Activated naive CD8-positive, alpha-beta T cell treated with anti-CD3 and anti-CD28 coated beads, Interleukin-2, amount 50 U/mL, for 16 hours (primary cell): ENCODE data around the gene CC2D2A.
"Not testable (repeated sequence)": the region's sequence is repeated elsewhere in the genome, so short reads cannot be mapped to it uniquely, and the experiment has no call there.

Experiments
- DNase-seq: peaks from one replicate; pipeline ENCODE4 v3.0.0-alpha.2; 2020; ENCODE audit warnings: low read depth, low spot score

CC2D2A gene

DNA sequence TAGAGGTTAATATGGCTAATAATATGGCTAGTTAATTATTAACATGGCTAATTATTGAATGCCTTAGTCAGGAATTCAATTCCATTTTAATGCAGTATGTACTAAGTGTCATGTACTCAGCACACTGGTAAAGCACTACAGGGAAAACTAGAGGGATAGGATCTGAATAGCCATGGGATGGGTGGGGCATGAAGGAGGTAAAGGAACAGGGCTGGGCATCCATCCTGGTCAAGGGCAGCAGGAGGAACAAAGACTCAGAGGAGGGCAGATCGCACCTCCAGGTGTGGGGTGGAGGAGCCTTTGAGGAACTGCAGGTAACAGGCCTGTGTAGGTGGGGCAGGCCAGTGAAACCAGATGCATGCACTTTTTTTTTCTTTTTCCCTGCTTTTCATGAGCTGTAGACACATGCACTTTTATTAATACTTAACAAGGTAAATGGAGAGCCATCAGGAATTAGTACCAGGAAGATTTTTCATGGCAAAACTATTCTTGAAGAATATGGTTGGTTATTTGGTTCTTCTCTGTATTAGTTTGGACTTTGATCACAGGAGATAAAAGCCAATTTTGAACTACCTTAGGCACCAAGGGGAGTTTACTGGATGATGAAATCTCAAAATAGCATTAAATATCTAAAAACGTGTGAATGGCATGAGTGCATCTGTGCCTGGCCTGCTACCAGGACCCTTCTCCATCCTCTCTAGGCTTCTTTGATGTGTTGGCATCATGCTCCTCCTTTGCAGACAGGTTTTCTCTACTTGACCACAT lies 88.3 kb downstream of the CC2D2A start:
- no peak for DNase-seq

GRCh38 chr4:15558561-15558960 lies 88.9 kb downstream of the CC2D2A start:
- DNase-seq = no peak

- DNase-seq = no peak
Measured at GRCh38 chr4:15562114-15562513, 92.4 kb downstream of the CC2D2A start.

DNA sequence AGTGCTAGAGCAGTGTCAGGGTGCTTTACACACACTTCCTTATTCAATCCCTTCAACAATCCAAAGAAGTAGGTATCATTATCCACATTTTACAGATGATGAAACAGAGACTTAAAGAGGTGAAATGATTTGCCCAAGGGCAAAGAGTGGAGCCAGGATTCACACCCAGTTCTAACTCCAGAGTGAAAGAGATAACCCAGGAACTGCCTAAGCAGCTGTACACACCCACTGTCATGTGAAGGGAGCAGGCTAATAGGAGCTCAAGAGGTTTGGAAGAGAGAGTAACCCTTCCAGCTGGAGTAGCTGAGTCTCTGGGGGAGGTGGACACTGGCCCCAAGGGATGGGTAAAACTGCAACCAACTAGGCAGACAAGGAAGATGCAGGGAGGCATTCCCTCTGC lies 92.9 kb downstream of the CC2D2A start:
- DNase-seq = no peak

GRCh38 chr4:15563871-15564270 lies 94.2 kb downstream of the CC2D2A start:
- DNase-seq = no peak

- no peak for DNase-seq
Measured at GRCh38 chr4:15568821-15569220, 99.1 kb downstream of the CC2D2A start.

DNA sequence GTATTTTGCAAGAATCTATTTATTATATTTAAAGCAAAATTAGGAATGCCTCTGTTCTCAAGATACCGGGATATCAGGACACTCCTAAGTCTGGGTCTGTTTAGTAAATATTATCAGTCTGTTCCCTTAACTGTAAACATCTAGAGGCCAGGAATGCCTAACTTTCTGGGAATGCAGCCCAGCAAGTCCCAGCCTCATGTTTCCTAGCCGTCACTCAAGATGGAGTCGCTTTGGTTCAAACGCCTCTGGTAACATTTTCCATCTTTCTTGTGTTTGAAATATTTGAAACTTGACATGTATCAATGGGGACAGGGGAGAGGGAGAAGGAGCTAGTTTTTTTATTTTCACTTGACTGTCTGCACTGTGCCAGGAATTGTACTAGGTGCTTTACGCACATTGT lies 100.1 kb downstream of the CC2D2A start:
- DNase-seq = no peak

- DNase-seq = no peak
Measured at GRCh38 chr4:15575966-15576365, 106.3 kb downstream of the CC2D2A start.

DNA sequence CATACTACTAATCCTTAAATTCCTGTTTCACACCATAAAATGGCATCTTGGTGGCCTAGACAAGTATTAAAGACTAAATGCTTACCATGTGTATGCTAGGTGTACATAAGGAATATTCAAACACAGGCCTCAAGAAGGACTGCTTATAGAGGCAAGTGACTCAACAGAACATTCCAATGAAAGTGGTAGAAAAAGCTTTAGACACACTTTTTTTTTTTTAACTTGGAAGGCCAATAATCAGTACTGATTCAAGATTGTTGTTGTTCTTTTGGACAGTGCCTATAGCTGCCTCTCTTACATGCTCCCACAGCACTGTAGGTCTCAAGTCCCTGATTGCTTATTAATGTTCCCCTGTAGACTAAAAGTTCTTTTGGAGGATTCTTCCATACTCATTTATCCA lies 107.8 kb downstream of the CC2D2A start:
- no peak for DNase-seq

DNA sequence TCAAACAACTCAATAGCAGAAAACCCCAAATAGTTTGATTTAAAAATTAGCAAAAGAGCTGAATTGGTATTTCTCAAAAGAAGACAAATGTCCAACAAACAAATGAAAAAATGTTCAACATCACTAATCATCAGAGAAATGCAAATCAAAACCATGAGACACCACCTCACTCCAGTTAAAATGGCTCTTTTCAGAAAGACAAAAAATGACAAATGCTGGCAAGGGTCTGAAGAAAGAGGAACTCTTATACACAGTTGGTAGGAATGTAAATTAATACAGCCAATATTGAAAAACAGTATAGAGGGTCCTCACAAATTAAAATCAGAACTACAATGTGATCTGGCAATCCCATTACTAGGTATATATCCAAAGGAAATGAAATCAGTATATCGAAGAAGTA lies 115.1 kb downstream of the CC2D2A start:
- no peak for DNase-seq

GRCh38 chr4:15585331-15585730 lies 115.6 kb downstream of the CC2D2A start:
- DNase-seq = no peak

GRCh38 chr4:15586066-15586465 lies 116.4 kb downstream of the CC2D2A start:
- DNase-seq = no peak

- DNase-seq = no peak
Measured at GRCh38 chr4:15587649-15588048, 118.0 kb downstream of the CC2D2A start.

DNA sequence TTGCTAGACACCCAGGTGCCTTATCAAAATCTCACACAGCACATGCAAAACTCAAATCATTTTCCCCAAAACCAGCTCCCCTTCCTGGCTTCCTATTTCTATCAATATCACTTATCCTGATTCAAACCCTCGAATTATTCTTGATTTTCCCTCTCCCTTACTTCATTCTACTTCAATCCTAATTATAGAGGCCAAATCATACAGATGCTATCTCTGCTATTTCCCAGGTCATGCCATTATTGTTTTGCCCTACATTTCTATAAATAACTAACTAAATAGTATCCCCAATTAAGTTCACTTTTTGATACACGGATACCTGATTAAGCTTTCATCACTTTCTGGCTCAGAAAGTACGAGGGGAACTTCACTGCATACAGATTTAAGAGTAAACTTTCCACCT lies 123.1 kb downstream of the CC2D2A start:
- no peak for DNase-seq

DNA sequence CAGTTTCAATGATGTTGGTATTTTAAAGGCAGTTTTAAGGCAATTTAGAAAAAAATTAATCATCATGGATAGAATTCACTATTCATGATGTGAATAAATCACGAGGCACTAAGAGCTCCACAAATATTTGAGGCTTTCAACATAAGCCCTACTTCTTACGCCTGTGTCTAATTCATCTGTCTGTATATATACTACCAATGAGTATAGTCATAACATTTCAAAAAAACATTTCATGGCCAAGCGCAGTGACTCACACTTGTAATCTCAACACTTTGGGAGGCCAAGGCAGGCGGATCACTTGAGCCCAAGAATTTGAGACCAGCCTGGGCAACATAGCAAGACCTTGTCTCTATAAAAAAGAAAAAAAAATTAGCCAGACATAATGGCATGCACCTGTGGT lies 129.0 kb downstream of the CC2D2A start:
- DNase-seq = no peak

DNA sequence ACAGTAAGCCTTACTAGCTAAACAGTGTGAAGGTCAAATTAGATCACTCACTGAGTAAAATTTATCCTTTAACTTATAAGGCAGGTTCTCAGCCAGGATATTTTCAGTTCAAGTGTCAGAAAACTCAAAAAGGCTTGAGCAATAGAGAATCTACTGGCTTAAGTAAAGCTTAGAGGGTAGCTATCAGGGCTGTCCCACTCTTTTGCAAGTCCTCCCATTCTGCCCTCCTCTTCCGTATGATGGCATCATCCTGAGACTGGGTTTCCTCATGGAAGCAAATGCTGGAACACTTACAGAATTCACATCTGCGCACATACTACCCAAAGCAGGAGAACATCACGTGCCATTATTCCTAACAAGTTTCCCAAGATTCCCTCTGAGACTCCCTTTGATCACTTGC lies 130.5 kb downstream of the CC2D2A start:
- DNase-seq = no peak

- no peak for DNase-seq
Measured at GRCh38 chr4:15601862-15602261, 132.2 kb downstream of the CC2D2A start.

DNA sequence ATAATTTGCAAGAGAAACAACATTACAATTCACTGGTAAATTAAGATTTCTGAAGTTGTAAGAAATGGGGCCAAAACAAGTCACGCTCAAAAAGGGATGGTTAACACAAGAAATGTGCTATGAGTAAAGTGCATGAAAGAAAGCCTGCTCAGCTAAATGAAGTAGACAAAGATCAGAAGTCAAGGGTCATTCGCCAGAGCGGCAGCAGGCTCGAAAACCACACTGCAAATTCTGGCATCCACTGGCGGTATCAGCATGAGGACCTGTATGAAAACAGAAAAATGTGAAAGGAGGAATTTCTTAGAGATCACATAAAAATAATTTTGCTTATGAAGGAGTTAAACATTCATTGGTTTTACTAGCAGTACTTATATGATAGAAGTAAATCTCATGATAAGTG lies 135.9 kb downstream of the CC2D2A start:
- no peak for DNase-seq

- no peak for DNase-seq
Measured at GRCh38 chr4:15610855-15611254, 141.2 kb downstream of the CC2D2A start.

DNA sequence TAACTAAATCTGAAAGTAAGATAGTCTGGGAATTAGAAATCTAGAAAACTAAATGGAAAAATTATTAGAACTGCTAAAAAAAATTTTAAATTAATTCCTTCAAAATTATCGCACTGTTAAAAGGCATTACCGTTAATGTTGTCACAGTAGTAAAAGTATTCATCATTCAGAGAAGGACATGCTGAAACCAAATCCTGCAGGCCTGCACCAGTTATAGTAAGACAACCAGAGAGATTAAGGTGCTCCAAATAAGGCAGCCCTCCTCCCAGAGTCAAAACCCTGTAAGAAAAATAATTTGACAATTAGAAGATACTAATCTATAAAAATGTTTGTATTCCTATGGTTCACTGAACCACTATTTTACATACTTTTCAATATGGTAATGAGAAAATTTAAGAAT lies 142.5 kb downstream of the CC2D2A start:
- DNase-seq = no peak

DNA sequence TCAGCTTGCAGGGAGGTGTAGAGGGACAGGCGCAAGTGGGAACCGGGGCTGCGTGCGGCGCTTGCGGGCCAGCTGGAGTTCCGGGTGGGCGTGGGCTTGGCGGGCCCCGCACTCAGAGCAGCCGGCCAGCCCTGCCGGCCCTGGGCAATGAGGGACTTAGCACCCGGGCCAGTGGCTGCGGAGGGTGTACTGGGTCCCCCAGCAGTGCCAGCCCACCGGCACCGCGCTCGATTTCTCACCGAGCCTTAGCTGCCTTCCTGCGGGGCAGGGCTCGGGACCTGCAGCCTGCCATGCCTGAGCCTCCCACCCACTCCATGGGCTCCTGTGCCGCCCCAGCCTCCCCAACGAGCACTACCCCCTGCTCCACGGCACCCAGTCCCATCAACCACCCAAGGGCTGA lies 145.2 kb downstream of the CC2D2A start:
- DNase-seq = not testable (repeated sequence)

- DNase-seq = not testable (repeated sequence)
Measured at GRCh38 chr4:15617407-15617806, 147.7 kb downstream of the CC2D2A start.

DNA sequence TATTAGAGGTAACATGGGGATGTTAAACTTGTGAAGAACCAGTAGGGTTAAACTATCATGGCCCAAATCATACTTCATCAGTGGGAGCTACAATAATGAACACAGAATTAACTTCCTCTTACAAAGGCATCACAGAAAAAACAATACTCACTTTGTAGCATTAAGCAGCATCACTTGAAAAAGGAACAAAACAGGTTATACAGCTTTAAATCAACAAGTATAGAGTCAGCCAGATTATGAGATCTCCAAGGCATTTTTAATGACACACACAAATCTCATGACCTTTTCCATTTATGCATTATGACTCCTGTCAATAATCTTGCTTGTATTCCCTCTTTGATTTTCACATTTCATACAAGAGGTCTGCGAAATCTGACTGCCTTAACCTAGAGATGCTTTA lies 167.1 kb downstream of the CC2D2A start:
- no peak for DNase-seq

- no peak for DNase-seq
Measured at GRCh38 chr4:15638418-15638817, 168.7 kb downstream of the CC2D2A start.
